A204.1 (cell line): ENCODE measurements around the gene AMIGO2.
"Not testable (repeated sequence)": the region's sequence is repeated elsewhere in the genome, so short reads cannot be mapped to it uniquely, and the experiment has no call there.

Source experiments
- FAIRE-seq: peaks from 2 replicates; lab custom pipeline; 2012; peaks lifted over from hg19 to GRCh38; lab: Jason Lieb, UNC

AMIGO2 gene

DNA sequence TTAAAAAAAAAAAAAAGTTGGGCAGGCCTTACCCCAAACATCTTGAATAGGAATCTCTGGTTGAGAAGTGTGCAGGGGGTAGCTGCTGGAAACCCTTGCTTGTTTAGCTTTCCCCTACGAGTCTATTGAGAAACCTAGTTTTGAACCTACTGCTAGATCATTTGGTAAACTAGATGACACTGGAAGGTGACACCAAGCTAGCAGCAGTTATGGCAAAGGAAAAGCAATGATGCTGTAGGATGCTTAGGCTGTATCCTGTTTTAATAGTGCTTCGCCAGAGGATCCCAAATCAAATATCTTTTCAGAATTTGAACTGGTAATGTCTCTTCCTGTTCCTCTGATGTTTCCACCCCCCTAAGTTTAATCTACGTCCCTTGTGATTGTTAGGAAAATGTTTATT, 5.8 kb downstream of the AMIGO2 start:
- FAIRE-seq = no peak

DNA sequence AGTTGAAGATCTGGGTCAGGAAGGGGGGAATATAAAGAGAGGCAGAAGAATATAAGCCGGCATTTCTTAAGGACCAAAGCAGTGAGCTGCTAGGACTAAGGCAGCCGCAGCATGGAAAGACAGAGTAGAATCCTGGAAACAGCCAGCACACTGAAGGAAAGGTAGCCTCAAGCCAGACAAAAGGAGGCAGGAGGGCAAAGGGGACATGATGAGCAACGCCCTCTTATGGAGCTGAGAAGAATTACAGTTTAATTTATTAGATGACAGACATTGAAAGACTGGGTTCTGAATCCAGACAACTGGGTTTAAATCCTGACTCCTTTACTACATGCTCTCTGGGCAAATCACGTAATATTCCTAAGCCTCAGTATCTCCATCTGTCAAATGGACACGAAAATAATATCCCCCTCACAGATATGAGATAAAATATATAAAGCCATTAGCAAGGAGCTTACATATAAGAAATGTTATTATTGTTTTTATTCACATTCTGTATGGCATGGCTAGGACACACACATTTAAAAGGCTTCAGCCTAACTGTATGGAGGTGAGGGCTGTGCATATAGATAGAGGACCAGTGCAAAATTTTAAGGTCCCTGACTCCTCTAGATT, 8.4 kb downstream of the AMIGO2 start:
- FAIRE-seq = no peak

- no peak for FAIRE-seq
These were observed 9.4 kb downstream of the AMIGO2 start for GRCh38 chr12:47070310-47070709.

GRCh38 chr12:47068539-47068938, 11.2 kb downstream of the AMIGO2 start:
- no peak for FAIRE-seq

GRCh38 chr12:47067771-47068431, 11.9 kb downstream of the AMIGO2 start:
- FAIRE-seq = no peak

DNA sequence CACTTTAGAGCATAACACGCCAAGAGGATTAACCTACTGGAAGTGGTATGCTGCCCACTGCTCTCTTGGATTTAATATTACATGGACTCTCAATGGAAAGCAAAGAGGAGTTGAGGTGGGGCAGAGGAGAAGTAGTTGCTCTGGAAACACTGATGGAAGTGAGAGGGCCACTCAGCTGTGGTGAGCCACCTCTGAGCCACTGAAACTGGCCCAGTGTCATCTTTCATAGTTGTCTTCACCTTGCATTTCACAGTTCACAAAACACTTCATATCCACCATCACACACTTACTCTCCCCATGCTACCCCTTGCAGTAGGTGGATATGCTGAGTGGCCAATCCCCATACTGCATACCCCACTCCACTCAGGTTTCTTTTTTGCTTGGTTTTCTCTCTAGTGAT, 12.6 kb downstream of the AMIGO2 start:
- no peak for FAIRE-seq

GRCh38 chr12:47066278-47067025, 13.3 kb downstream of the AMIGO2 start:
- no peak for FAIRE-seq

- no peak for FAIRE-seq
These were observed 14.2 kb downstream of the AMIGO2 start for GRCh38 chr12:47065546-47065945.

- not testable (repeated sequence) for FAIRE-seq
These were observed 21.1 kb downstream of the AMIGO2 start for GRCh38 chr12:47058640-47059039.

DNA sequence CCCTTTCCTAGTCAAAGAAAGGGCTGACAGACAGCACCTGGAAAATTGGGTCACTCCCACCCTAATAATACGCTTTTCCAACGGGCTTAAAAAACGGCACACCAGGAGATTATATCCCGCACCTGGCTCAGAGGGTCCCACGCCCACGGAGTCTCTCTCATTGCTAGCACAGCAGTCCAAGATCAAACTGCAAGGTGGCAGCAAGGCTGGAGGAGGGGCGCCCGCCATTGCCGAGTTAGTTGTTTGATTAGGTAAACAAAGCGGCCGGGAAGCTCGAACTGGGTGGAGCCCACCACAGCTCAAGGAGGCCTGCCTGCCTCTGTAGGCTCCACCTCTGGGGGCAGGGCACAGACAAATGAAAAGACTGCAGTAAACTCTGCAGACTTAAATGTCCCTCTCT, 22.8 kb downstream of the AMIGO2 start:
- FAIRE-seq = not testable (repeated sequence)

DNA sequence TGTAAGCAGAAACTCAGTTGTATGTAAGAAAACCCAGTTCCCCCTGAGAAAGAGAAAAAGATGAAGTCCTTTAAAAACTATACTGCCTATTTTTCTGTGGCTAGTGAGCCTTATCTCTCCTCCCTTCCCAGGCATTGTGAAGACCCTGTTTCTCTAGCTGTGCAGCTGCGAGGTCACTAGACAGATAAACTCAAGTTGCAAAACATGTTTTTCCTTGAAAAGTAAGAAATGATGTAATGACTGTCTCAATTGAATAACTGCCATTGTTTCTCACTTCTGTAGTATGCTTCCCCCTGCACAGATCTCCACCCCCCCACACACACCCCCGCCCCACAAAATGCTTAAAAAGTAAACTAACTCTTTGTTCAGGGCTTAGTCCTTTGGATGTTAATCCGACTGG, 23.9 kb downstream of the AMIGO2 start:
- FAIRE-seq = not testable (repeated sequence)

GRCh38 chr12:47054659-47055058, 25.1 kb downstream of the AMIGO2 start:
- FAIRE-seq = no peak

DNA sequence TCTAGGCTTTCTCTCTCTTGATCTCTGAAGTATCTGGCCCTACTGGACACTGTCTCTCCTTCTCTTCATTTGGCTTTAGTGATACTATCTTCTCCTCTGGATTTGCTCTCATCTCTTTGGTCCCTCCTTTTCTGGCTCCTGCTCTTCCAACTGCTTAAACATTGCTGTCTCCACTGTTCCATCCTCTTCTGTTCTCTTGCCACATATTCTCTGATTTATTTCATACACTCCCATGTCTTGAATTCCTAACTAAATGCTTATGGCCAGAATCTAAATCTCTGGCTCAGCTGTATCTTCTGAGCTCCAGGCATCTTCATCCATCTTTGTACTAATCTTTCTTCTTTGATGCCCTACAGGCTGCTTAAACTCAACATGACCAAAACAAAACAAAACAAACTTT, 25.8 kb downstream of the AMIGO2 start:
- FAIRE-seq = no peak

GRCh38 chr12:47052274-47052673, 27.5 kb downstream of the AMIGO2 start:
- no peak for FAIRE-seq

- FAIRE-seq = not testable (repeated sequence)
These were observed 28.5 kb downstream of the AMIGO2 start for GRCh38 chr12:47051291-47051690.

DNA sequence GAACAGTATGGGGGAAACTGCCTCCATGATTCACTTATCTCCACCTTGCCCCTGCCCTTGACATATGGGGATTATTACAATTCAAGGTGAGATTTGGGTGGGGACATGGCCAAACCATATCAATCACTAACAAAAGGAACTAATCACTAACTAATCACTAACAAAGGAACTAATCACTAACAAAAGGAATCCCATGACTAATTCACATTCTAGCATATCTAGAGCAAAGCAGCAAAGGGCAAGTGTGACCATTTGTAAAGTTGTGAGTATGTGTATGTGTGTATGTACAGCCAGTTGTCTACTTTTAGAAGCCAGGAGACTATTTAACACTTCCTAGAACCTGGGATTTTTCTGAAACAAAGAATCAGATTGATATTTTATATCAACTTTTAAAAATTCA, 31.2 kb downstream of the AMIGO2 start:
- no peak for FAIRE-seq

DNA sequence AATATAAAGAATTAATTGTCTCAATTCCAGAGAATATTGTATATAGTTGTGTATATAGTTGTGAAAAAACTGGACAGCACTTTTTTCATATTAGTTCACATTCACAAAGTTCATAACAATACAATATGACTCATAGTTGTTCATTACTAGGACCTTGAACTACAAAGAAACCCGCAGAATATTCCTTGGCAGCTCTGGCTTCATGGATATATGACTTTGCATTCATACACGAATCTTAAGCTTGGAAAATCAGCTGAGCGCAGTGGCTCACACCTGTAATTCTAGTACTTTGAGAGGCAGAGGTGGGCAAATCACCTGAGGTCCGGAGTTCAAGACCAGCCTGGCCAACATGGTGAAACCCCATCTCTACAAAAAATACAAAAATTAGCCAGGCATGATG, 38.4 kb downstream of the AMIGO2 start:
- FAIRE-seq = no peak

DNA sequence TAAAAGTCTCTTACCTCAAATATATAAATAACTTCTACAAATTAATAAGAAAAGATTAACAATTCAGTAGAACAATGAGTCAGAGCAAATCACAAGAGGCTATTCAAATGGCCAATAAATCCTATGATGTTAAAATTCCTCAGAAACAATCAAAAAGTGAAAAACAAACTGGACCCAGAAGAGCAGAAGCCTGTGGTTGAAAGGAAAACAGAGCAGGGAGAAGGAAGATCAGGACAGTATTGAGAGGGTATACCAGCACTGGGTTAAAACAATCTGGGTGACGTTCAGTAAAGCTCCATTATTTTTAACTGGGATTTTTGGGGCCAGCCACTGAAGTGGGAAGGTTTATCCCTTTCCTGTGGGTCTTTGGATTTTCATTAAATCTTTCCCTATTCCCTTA, 40.0 kb downstream of the AMIGO2 start:
- no peak for FAIRE-seq

DNA sequence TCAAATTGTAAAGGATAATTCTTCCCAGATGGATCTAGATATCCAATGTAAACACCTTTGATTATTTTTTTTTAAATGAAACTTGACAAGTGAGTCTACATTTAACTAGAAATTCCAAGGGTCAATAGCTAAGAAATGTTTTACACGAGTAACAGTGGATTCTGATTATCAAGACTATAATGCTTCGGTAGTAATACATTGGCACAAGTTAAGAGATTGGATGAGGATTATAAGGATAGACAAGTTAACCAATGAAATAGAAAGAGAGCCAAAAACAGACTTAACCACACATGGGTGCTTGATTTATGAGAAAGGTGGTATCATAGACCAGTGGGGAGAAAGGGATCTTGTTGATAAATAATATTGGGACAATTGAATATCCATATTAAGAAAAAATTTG, 40.7 kb downstream of the AMIGO2 start:
- FAIRE-seq = no peak

GRCh38 chr12:47038270-47038748, 41.5 kb downstream of the AMIGO2 start:
- no peak for FAIRE-seq

DNA sequence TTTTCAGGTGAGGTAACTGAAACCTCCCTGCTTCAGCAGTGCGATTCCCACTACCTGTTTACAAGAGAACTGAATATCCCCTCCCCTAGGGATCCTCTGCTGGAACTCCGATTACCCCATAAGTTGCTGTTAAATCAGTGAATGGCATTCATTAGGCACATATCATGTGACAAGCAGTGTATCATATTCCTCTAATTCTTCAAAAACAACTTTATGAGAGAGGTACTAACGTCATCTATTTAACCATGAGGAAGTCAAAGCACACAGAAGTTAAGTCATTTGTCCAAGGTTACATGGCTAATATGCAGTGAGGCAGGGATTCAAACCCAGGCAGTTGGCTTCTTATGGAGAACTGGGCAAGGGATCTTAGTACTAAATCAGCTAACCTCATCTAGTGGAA, 44.3 kb downstream of the AMIGO2 start:
- FAIRE-seq = no peak

DNA sequence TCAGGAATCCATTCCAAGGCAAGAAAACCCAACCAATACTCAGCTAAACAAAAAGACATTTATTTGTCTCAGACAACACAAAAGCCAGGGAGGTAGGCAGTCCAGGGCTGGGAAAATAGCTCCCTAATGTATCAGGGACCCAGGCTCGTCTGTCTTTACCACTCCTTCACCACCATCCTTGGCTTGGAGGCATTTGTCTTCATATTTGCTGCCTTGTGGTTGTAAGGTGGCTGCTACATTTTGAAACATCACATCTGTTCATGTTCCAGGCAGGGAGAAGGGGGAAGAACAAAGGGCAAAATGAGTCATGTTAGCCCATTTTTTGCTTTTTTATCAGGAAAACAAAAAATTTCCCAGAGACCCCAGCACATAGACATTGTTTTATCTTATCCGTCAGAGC, 45.1 kb downstream of the AMIGO2 start:
- no peak for FAIRE-seq

- no peak for FAIRE-seq
These were observed 45.8 kb downstream of the AMIGO2 start for GRCh38 chr12:47033789-47034555.
